Mammary epithelial cell (primary cell): ENCODE data around the gene MB21D2.

Experiments
- EZH2 ChIP-seq: IDR thresholded peaks from 2 replicates; pipeline ENCODE4 v1.6.1; 2012; ENCODE audit warnings: low read length, inconsistent platforms, borderline replicate concordance
- TF ChIP-seq, protein P1 (sequence below), 2 donors: IDR thresholded peaks in 1 of 2; conservative IDR thresholded peaks in 1 of 2; 2 replicates each; pipeline ENCODE4 v1.5.1; 2011 to 2012; ENCODE audit warnings: inconsistent platforms in 2 of 2, low read length in 2 of 2, mild to moderate bottlenecking in 2 of 2, control low read depth in 1 of 2, low read depth in 1 of 2; ENCODE audit not compliant: insufficient read depth in 1 of 2; ENCODE audit errors: extremely low read depth in 1 of 2

DNA sequence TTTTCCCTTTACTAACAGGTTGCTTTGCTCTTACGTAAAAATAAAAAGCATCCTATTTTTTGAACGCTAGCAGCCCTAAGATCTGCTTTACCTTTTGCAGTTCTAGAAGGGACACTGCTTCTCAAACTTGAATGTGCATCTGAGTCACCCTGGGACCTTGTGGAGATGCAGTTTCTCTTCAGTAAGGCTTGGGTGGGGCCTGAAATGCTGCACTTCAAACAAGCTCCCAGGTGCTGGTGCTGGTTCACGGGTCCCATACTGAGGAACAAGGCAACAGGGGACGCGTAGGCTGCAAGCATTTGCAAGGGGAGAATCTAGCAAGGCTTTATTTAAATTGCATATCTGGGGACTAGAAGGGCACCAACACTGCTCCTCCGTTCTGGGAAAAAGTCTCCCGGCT lies 30.0 kb downstream of the MB21D2 start:
- TF ChIP-seq, protein P1, sequence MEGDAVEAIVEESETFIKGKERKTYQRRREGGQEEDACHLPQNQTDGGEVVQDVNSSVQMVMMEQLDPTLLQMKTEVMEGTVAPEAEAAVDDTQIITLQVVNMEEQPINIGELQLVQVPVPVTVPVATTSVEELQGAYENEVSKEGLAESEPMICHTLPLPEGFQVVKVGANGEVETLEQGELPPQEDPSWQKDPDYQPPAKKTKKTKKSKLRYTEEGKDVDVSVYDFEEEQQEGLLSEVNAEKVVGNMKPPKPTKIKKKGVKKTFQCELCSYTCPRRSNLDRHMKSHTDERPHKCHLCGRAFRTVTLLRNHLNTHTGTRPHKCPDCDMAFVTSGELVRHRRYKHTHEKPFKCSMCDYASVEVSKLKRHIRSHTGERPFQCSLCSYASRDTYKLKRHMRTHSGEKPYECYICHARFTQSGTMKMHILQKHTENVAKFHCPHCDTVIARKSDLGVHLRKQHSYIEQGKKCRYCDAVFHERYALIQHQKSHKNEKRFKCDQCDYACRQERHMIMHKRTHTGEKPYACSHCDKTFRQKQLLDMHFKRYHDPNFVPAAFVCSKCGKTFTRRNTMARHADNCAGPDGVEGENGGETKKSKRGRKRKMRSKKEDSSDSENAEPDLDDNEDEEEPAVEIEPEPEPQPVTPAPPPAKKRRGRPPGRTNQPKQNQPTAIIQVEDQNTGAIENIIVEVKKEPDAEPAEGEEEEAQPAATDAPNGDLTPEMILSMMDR (conservative IDR thresholded peaks at IDR 0.05 in 1 of 2, IDR thresholded peaks at IDR 0.05 in 1 of 2; ENCODE audit: extremely low read depth in 1 of 2, insufficient read depth in 1 of 2, low read depth in 1 of 2, low read length in 2 of 2) = no peak
- TF ChIP-seq EZH2 = no peak
